HG03108 (cell line): ENCODE results near the gene AP1M1.
"Not testable (repeated sequence)": the region's sequence is repeated elsewhere in the genome, so short reads cannot be mapped to it uniquely, and the experiment has no call there.

Experiments
- ATAC-seq: cut with Tn5 transposase; IDR thresholded peaks from one replicate; pipeline ENCODE4 v1.9.1; 2021; ENCODE audit warnings: moderate library complexity; ENCODE audit not compliant: unreplicated experiment

The AP1M1 gene

GRCh38 chr19:16197622-16198369 is at the start of gene AP1M1:
Gene AP1M1, plus strand, starts transcription at chr19:16197911. Its CDS starts 116 bp downstream, at chr19:16198027.
- ATAC-seq = peak; percentile 81

- ATAC-seq = no peak
These were observed 49.1 kb upstream of the AP1M1 start for GRCh38 chr19:16148443-16149229.

GRCh38 chr19:16153582-16154336 is 44.0 kb upstream of the AP1M1 start:
- no peak for ATAC-seq

- ATAC-seq = no peak
These were observed 43.2 kb upstream of the AP1M1 start for GRCh38 chr19:16154557-16154956.

GRCh38 chr19:16155128-16155527 is 42.6 kb upstream of the AP1M1 start:
- ATAC-seq = no peak

- no peak for ATAC-seq
These were observed 40.8 kb upstream of the AP1M1 start for GRCh38 chr19:16156904-16157303.

- ATAC-seq = no peak
These were observed 40.1 kb upstream of the AP1M1 start for GRCh38 chr19:16157601-16158000.

GRCh38 chr19:16159655-16160054 is 38.1 kb upstream of the AP1M1 start:
- ATAC-seq = no peak

GRCh38 chr19:16160445-16160942 is 37.2 kb upstream of the AP1M1 start:
- no peak for ATAC-seq

GRCh38 chr19:16160943-16161560 is 36.7 kb upstream of the AP1M1 start:
- no peak for ATAC-seq

GRCh38 chr19:16161840-16162239 is 35.9 kb upstream of the AP1M1 start:
- ATAC-seq = no peak

GRCh38 chr19:16164222-16164890 is 33.4 kb upstream of the AP1M1 start:
- ATAC-seq = no peak

GRCh38 chr19:16166417-16166816 is 31.3 kb upstream of the AP1M1 start:
- ATAC-seq = no peak

- no peak for ATAC-seq
These were observed 30.7 kb upstream of the AP1M1 start for GRCh38 chr19:16167055-16167454.

GRCh38 chr19:16168465-16169081 is 29.1 kb upstream of the AP1M1 start:
- ATAC-seq = no peak

GRCh38 chr19:16170134-16170533 is 27.6 kb upstream of the AP1M1 start:
- ATAC-seq = no peak

- peak; percentile 68 for ATAC-seq
These were observed 21.8 kb upstream of the AP1M1 start for GRCh38 chr19:16175954-16176353.

- not testable (repeated sequence) for ATAC-seq
These were observed 18.8 kb upstream of the AP1M1 start for GRCh38 chr19:16178866-16179265.

GRCh38 chr19:16180611-16181010 is 17.1 kb upstream of the AP1M1 start:
- ATAC-seq = no peak

- ATAC-seq = no peak
These were observed 13.0 kb upstream of the AP1M1 start for GRCh38 chr19:16184665-16185122.
